HepG2 (cell line): Measurements from ENCODE around the gene APRT. TPM values are rescaled to one million over a fixed set of nuclear protein-coding genes. Genes with fewer than 3 reads are reported as not detected.

ENCODE experiments used
- ATAC-seq: fragments of 200-7000 bp; cut with Tn5 transposase; 3 replicates; pipeline ENCODE4 v1.9.1; 2020; ENCODE audit warnings: mild to moderate bottlenecking, moderate library complexity
- BruUV-seq: library from RNA; stranded (reverse); fragments of 400-500 nt; replicated peaks from 2 replicates; lab custom pipeline; 2021; lab: Mats Ljungman, UMichigan
- CTCF ChIA-PET: fragments of 300-600 bp; formaldehyde crosslinking; extraction: SDS; loops from one replicate; lab custom pipeline; 2021; ENCODE audit warnings: low total read pairs, inconsistent platforms, low intra/inter-chr PET ratio; lab: Yijun Ruan, JAX
- POLR2A ChIA-PET: fragments of 350-600 bp; sonication (Branson Sonifier 250); formaldehyde crosslinking; loops from one replicate; lab custom pipeline; 2020; ENCODE audit warnings: antibody characterized with exemption, inconsistent platforms; lab: Yijun Ruan, JAX
- DNase-seq: peaks from one replicate; pipeline ENCODE4 v3.0.0-alpha.2; 2015; ENCODE audit warnings: low spot score
- FAIRE-seq: peaks from 3 replicates; lab custom pipeline; 2011; peaks lifted over from hg19 to GRCh38; lab: Jason Lieb, UNC
- H2AFZ ChIP-seq: one replicate; pipeline ENCODE4 v1.6.1; 2011; ENCODE audit warnings: low read length, inconsistent platforms
- H3K27ac ChIP-seq: fragments of 300-600 bp; 3 replicates; pipeline ENCODE4 v1.8.0; 2011; ENCODE audit warnings: mixed run types, mild to moderate bottlenecking, mixed read lengths, low read length, inconsistent platforms; ENCODE audit not compliant: insufficient read depth; ENCODE audit errors: extremely low read length
- H3K27me3 ChIP-seq, 2 experiments: fragments of 200-600 bp in 1 of 2; 2 replicates in 1 of 2; 3 replicates in 1 of 2; pipeline versions ENCODE4 v1.6.0 to v1.8.0; 2011; ENCODE audit warnings: low read length in 2 of 2, mild to moderate bottlenecking in 2 of 2, moderate library complexity in 2 of 2, inconsistent platforms in 1 of 2; ENCODE audit not compliant: insufficient read depth in 2 of 2, control insufficient read depth in 1 of 2
- H3K36me3 ChIP-seq, 2 experiments: fragments of 200-600 bp in 1 of 2; replicated peaks in 1 of 2; 2 replicates in 1 of 2; 3 replicates in 1 of 2; pipeline versions ENCODE4 v1.5.1 to v1.8.0; 2011; ENCODE audit warnings: low read length in 2 of 2, inconsistent platforms in 1 of 2; ENCODE audit not compliant: insufficient read depth in 2 of 2, control insufficient read depth in 1 of 2
- H3K4me1 ChIP-seq: 2 replicates; pipeline ENCODE4 v1.5.1; 2012; ENCODE audit warnings: low read length, inconsistent platforms; ENCODE audit not compliant: insufficient read depth
- H3K4me2 ChIP-seq: 2 replicates; pipeline ENCODE4 v1.6.0; 2011; ENCODE audit warnings: low read depth, low read length, inconsistent platforms
- H3K4me3 ChIP-seq, 3 experiments: fragments of 200-600 bp in 1 of 3; sonication (generic), shearing (Covaris generic) in 1 of 3; replicated peaks in 1 of 3; 2 replicates each; pipeline ENCODE4 v1.5.1; 2011 to 2016; ENCODE audit warnings: low read length in 3 of 3, inconsistent platforms in 2 of 3, low read depth in 2 of 3, mild to moderate bottlenecking in 2 of 3, control low read depth in 1 of 3, mixed read lengths in 1 of 3; ENCODE audit not compliant: insufficient read depth in 1 of 3
- H3K79me2 ChIP-seq: one replicate; pipeline ENCODE4 v1.6.1; 2011; ENCODE audit warnings: low read length, inconsistent platforms; ENCODE audit not compliant: insufficient read depth
- H3K9ac ChIP-seq: 2 replicates; pipeline ENCODE4 v1.6.0; 2011; ENCODE audit warnings: mild to moderate bottlenecking, low read depth, low read length, inconsistent platforms; ENCODE audit not compliant: insufficient read depth
- H3K9me3 ChIP-seq: 2 replicates; pipeline ENCODE4 v1.5.1; 2012; ENCODE audit warnings: mild to moderate bottlenecking, low read length
- H4K20me1 ChIP-seq: 2 replicates; pipeline ENCODE4 v1.6.0; 2011; ENCODE audit warnings: inconsistent platforms, mild to moderate bottlenecking, low read length, moderate library complexity; ENCODE audit not compliant: insufficient read depth
- AGO1 ChIP-seq: fragments of 200-400 bp; formaldehyde crosslinking; IDR thresholded peaks from 2 replicates; pipeline ENCODE4 v1.6.1; 2017; ENCODE audit warnings: mild to moderate bottlenecking, low read depth, low read length, moderate library complexity; ENCODE audit not compliant: poor library complexity, severe bottlenecking
- FOXJ3 ChIP-seq: sonication (generic); formaldehyde crosslinking; IDR thresholded peaks from 2 replicates; pipeline ENCODE4 v1.4.0; 2020; ENCODE audit warnings: missing genetic modification reagents, mild to moderate bottlenecking, borderline replicate concordance
- GMEB1 ChIP-seq: sonication (generic); formaldehyde crosslinking; IDR thresholded peaks from 2 replicates; pipeline ENCODE4 v1.5.1; 2020; ENCODE audit warnings: missing genetic modification reagents, mild to moderate bottlenecking, borderline replicate concordance
- HOXD1 ChIP-seq: sonication (generic); formaldehyde crosslinking; IDR thresholded peaks from 2 replicates; pipeline ENCODE4 v1.5.0; 2020; ENCODE audit warnings: missing genetic modification reagents
- KAT2B ChIP-seq: fragments of 150-350 bp; IDR thresholded peaks from 2 replicates; pipeline ENCODE4 v1.6.1; 2014; ENCODE audit warnings: low read depth, low read length, borderline replicate concordance
- NR2C2 ChIP-seq: sonication (generic); formaldehyde crosslinking; IDR thresholded peaks from 2 replicates; pipeline ENCODE4 v1.4.0; 2020; ENCODE audit warnings: missing genetic modification reagents, mild to moderate bottlenecking, moderate library complexity, borderline replicate concordance
- NR2F1 ChIP-seq, 2 experiments: fragments of 450-650 bp in 1 of 2; formaldehyde crosslinking in 1 of 2; IDR thresholded peaks; 2 replicates each; pipeline versions ENCODE4 v1.5.0 to v1.6.1; 2016 to 2020; ENCODE audit warnings: mild to moderate bottlenecking in 1 of 2, missing compliant biosample characterization in 1 of 2, missing genetic modification reagents in 1 of 2, moderate library complexity in 1 of 2
- NRL ChIP-seq: sonication (generic); formaldehyde crosslinking; IDR thresholded peaks from 2 replicates; pipeline ENCODE4 v1.5.0; 2020; ENCODE audit warnings: missing genetic modification reagents, mild to moderate bottlenecking, moderate library complexity, borderline replicate concordance
- PTBP1 ChIP-seq: fragments of 200-400 bp; formaldehyde crosslinking; IDR thresholded peaks from 2 replicates; pipeline ENCODE4 v1.6.1; 2018; ENCODE audit warnings: low read length, low read depth; ENCODE audit not compliant: poor library complexity, severe bottlenecking
- RFX3 ChIP-seq: IDR thresholded peaks from 2 replicates; pipeline ENCODE4 v1.6.1; 2016; ENCODE audit warnings: missing biosample characterization, missing genetic modification reagents
- SP2 ChIP-seq: sonication (generic); formaldehyde crosslinking; IDR thresholded peaks from 2 replicates; pipeline ENCODE4 v1.5.1; 2020; ENCODE audit warnings: mild to moderate bottlenecking, missing genetic modification reagents
- ZC3H4 ChIP-seq: sonication (generic); formaldehyde crosslinking; IDR thresholded peaks from 2 replicates; pipeline ENCODE4 v1.4.0; 2020; ENCODE audit warnings: missing genetic modification reagents, borderline replicate concordance
- ZNF326 ChIP-seq: sonication (generic); formaldehyde crosslinking; IDR thresholded peaks from 2 replicates; pipeline ENCODE4 v1.4.0; 2020; ENCODE audit warnings: missing genetic modification reagents, borderline replicate concordance
- ZNF329 ChIP-seq: sonication (generic); formaldehyde crosslinking; IDR thresholded peaks from 2 replicates; pipeline ENCODE4 v1.9.0; 2021; ENCODE audit warnings: low read depth, mild to moderate bottlenecking, missing genetic modification reagents
- ZNF570 ChIP-seq: sonication (generic); formaldehyde crosslinking; IDR thresholded peaks from 2 replicates; pipeline ENCODE4 v1.4.0; 2020; ENCODE audit warnings: mild to moderate bottlenecking, missing genetic modification reagents, borderline replicate concordance
- ZNF607 ChIP-seq: sonication (generic); formaldehyde crosslinking; IDR thresholded peaks from 2 replicates; pipeline ENCODE4 v1.5.1; 2020; ENCODE audit warnings: missing genetic modification reagents, mild to moderate bottlenecking, borderline replicate concordance
- ZNF619 ChIP-seq: sonication (generic); formaldehyde crosslinking; IDR thresholded peaks from 2 replicates; pipeline ENCODE4 v1.4.0; 2020; ENCODE audit warnings: mild to moderate bottlenecking, missing genetic modification reagents
- ZNF639 ChIP-seq: conservative IDR thresholded peaks from 2 replicates; pipeline ENCODE4 v1.6.1; 2018; ENCODE audit warnings: missing genetic modification reagents
- ZNF776 ChIP-seq: sonication (generic); formaldehyde crosslinking; IDR thresholded peaks from 2 replicates; pipeline ENCODE4 v1.4.0; 2020; ENCODE audit warnings: mild to moderate bottlenecking, missing genetic modification reagents
- ZZZ3 ChIP-seq: sonication (generic); formaldehyde crosslinking; IDR thresholded peaks from 2 replicates; pipeline ENCODE4 v1.4.0; 2020; ENCODE audit warnings: missing genetic modification reagents, mild to moderate bottlenecking, borderline replicate concordance
- WGBS: methylation state at CpG from one replicate; pipeline ENCODE4 v1.1.6; 2017; ENCODE audit warnings: low lambda C conversion rate; 5-methylcytosine and 5-hydroxymethylcytosine counted together
- in situ Hi-C: cut with HindIII; loops from 2 replicates; pipeline ENCODE4 v1.10.0; 2017; ENCODE audit warnings: low pct_unique_long_range_greater_than_20kb; ENCODE audit not compliant: extremely low pct_ligation_motif_present
- intact Hi-C: fragments of 100-400 bp; cut with micrococcal nuclease; formaldehyde crosslinking; loops from one replicate; pipeline ENCODE4 v1.10.0; 2022; ENCODE audit not compliant: unreplicated experiment
- polyA plus RNA-seq, 8 experiments: library from polyadenylated mRNA; depleted of rRNA in 3 of 8; stranded (reverse) in 7 of 8; unstranded in 1 of 8; fragments of >200 nt; fragmentation: Illumina TruSeq in 4 of 8; extraction: Trizol in 4 of 8; gene quantifications; 2 replicates each; pipeline versions ENCODE4 v1.2.1 to v1.2.3, GENCODE V29; 2011 to 2016; ENCODE audit warnings: low read depth in 4 of 8, missing spikeins in 1 of 8, mixed read lengths in 1 of 8; ENCODE audit not compliant: insufficient read depth in 1 of 8
- total RNA-seq, 5 experiments: library from RNA; depleted of rRNA; stranded (reverse); fragments of >200 nt; fragmentation: Illumina TruSeq; extraction: Trizol; gene quantifications; 2 replicates each; pipeline ENCODE4 v1.2.3, GENCODE V29; 2016; ENCODE audit warnings: low read depth in 1 of 5

Gene APRT
- total and polyA plus RNA-seq, 2 of the 13 experiments (the other 11 are each of a cell fraction or from before 2014, with no cell fraction given) = 155 to 242 TPM

GRCh38 chr16:88810166-88810911 is 1.4 kb downstream of the APRT start:
- DNase-seq = no peak
- ChIA-PET CTCF (no interaction called here), POLR2A (interaction anchor here (1.5 to 4.9 kb wide), 9 partner anchors 10 to 407 kb away, joined by 3 to 36 read pairs (median 11); partner anchors contain the start of genes CDH15, GALNS, PIEZO1 and TRAPPC2L)
- H3K9me3 ChIP-seq = no peaks in the 10 kb centered on the region
- H2AFZ ChIP-seq = no peak overlapping the region
- H3K27ac ChIP-seq = peak overlapping the region; percentile 76
- peak overlapping the region; percentile 72 to 90 (median 74) for H3K4me3 ChIP-seq
- peak overlapping the region; percentile 90 for H3K9ac ChIP-seq
- intact Hi-C loops = loop anchor here (5.0 kb wide), 1 partner anchor 53 kb away; no protein-coding TSS in a partner anchor
- peak; percentile 0; the same call in 2 of the 3 replicates for ATAC-seq
- peaks cover 13 to 43% of the 10 kb centered on the region in 2 experiments for H3K36me3 ChIP-seq
- H3K4me2 ChIP-seq = peak overlapping the region; percentile 98
- in situ Hi-C loops = loop anchor here (5.0 kb wide), 1 partner anchor 47 kb away; the partner anchor contains the start of genes GALNS and TRAPPC2L
- H3K4me1 ChIP-seq = peaks cover 29% of the 10 kb centered on the region
- H3K79me2 ChIP-seq = peaks cover 22% of the 10 kb centered on the region
- peaks cover 14% of the 10 kb centered on the region; the same call in 1 of the 2 replicates for H4K20me1 ChIP-seq
- H3K27me3 ChIP-seq = no peaks in the 10 kb centered on the region
- 50% methylated on average over 12 of the region's 12 CpGs for WGBS
- no peak for FAIRE-seq
- BruUV-seq = no TSS peak
- TF ChIP-seq ZNF326 (CRISPR knock-in tag) = no peak
- no peak for TF ChIP-seq NRL
- peak; percentile 58 for TF ChIP-seq NR2C2 (CRISPR knock-in tag)
- no peak for TF ChIP-seq KAT2B
- TF ChIP-seq ZNF776 (CRISPR knock-in tag) = no peak
- 0 out of 2 replicates have a peak, but pooled peaks have one; percentile 28 for TF ChIP-seq ZZZ3 (CRISPR knock-in tag)
- no peak for TF ChIP-seq NR2F1 (CRISPR knock-in tag; IDR thresholded peaks at IDR 0.05)
- no peak for TF ChIP-seq PTBP1
- no peak for TF ChIP-seq ZNF329
- no peak for TF ChIP-seq ZNF639 (CRISPR knock-in tag)
- no peak for TF ChIP-seq SP2 (CRISPR knock-in tag)
- no peak for TF ChIP-seq FOXJ3 (CRISPR knock-in tag)
- TF ChIP-seq ZNF607 (CRISPR knock-in tag) = 0 out of 2 replicates have a peak, but pooled peaks have one; percentile 50
- TF ChIP-seq AGO1 = peak; percentile 13
- no peak for TF ChIP-seq ZNF619 (CRISPR knock-in tag)
- TF ChIP-seq RFX3 (CRISPR knock-in tag) = no peak
- TF ChIP-seq ZNF570 (CRISPR knock-in tag) = no peak
- no peak for TF ChIP-seq HOXD1
- TF ChIP-seq ZC3H4 (CRISPR knock-in tag) = 0 out of 2 replicates have a peak, but pooled peaks have one; percentile 67
- no peak for TF ChIP-seq GMEB1 (CRISPR knock-in tag)
